Fibroblast of skin of left biceps (primary cell): ENCODE data around the gene PROSER1.
"Not testable (repeated sequence)": the region's sequence is repeated elsewhere in the genome, so short reads cannot be mapped to it uniquely, and the experiment has no call there.

ENCODE experiments used
- DNase-seq, 2 experiments: peaks; one replicate each; pipeline ENCODE4 v3.0.0-alpha.2; 2013; ENCODE audit warnings: low read depth in 2 of 2

The PROSER1 gene

DNA sequence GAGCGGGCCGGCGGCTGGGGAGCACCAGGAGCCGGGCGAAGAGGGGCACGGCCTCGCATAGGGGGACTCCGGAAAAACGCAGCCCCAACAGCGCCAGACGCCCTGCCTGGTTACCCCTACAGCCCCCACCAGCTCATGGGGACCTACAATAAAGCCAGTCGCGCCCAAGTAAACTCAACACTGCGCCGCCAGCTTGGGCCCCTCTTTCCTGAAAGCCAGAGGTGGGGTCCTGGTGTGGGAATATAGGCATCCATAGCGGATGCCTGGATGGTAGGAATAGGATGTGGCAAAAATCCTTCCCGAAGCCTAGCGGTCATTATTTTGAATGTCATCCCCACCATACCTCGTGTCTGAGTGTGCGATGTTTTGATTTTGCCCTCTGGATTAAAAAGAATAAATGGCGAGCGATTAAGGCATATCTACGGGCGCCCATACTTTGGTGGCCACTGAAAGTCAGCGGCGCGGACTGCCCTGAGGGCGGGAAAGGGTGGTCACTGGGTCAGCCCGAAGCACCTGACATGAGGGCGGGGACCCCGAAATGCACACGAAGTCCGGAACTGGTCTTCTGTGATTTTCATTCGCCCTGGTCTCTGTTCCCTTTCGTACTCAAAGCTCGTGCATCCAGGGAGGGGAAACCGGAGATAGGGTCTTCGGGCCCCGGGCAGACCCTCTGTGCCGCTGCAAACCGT, at the start of gene PROSER1, which contains the start of gene NHLRC3:
PROSER1 (minus strand) TSS at position 210 of the 689 bp plus-strand sequence. CDS start 847 bp downstream, outside the sequence.
NHLRC3 (plus strand) TSS at position 577 of the 689 bp plus-strand sequence. CDS start 184 bp downstream, outside the sequence.
- DNase-seq = peak; percentile 92 to 93

DNA sequence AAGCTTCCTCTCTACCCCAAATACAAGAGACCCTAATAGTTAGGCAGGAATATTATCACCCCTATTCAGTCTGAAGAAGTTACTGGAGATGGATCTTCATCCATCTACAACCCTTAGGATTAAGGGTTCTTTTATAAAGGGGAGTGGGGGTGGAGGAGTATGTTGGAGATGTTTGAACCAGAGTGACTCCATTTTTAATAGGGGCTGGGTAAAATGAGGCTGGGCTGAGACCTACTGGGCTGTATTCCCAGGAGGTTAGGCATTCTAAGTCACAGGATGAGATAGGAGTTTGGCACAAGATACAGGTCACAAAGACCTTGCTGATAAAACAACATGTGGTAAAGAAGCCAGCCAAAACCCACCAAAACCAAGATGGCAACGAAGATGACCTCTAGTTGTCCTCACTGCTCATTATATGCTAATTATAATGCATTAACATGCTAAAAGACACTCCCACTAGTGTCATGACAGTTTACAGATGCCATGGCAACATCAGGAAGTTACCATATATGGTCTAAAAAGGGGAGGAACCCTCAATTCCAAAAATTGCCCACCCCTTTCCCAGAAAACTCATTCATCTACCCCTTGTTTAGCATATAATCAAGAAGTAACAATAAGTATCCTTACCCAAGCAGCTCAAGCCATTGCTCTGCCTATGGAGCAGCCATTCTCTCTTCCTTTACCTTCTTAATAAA, 48.5 kb upstream of the PROSER1 start:
- DNase-seq = not testable (repeated sequence)

DNA sequence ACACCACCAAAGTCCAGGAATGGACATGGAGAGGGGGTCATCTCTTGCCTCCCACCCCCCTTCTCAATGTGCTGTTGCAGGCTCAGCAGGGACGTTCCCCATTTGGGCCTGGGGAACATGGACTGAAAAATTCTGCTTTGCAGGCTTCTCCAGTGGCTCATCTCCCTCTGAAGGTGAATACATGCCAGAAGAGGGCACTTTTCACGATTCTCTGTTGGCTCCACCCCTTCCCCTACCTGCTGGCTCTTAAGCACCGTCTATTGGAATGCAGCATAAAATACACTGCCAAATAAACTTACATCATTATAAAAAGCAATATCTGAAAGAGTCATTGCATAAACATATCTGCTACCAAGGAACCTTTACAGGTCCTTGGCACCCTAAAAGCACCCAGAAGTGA, 36.1 kb upstream of the PROSER1 start:
- DNase-seq = no peak

DNA sequence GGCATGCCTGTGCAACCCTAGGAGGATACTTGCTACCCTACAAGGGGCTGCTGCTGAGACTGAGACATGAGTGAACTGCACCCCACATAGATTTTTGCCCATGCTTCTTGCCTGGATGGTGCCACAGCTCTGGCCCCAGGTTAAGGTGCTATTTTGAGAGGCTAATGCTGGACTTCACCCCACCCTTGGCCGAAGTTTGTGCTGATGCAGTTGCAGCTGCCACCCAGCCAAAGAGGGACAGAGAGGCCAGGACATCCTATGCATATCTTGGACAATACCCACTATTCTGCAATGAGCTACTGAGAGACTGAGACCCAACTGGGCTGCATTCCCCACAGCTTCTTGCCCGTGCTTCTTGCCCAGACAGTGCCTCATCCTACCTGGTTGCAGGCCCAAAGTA, 35.0 kb upstream of the PROSER1 start:
- DNase-seq = no peak

DNA sequence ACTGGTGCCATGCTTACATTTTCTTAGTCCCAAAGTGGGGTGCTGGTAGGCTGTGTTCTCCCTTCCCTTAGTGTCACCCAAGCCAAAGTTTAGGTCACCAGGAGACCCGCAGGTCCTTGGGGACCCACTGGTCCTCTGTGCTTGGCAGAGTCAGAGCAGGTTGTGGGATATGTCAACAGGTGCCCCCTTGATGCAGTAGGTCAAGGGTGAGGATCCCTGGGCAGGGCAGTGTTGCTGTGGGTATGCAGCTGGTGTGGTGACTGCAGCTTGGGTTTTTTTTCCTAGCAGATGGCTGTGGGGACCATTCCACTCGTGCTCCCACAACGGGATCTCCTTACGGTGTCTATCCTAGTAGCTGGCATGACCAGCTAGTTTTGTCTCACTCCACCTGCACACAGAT, 24.1 kb upstream of the PROSER1 start:
- no peak for DNase-seq

DNA sequence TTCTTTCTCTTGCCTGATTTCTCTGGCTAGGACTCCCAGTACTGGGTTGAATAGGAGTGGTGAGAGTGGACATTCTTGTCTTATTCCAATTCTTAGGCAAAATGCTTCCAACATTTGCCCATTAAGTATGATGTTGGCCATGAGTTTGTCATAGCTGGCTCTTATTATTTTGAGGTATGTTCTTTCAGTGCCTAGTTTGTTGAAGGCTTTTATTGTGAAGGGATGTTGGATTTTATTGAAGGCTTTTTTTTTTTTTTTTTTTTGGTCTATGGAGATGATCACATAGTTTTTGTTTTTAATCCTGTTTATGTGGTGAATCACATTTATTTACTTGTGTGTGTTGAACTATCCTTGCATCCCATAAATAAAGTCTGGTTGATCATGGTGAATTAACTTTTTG, 20.2 kb upstream of the PROSER1 start:
- DNase-seq = no peak

DNA sequence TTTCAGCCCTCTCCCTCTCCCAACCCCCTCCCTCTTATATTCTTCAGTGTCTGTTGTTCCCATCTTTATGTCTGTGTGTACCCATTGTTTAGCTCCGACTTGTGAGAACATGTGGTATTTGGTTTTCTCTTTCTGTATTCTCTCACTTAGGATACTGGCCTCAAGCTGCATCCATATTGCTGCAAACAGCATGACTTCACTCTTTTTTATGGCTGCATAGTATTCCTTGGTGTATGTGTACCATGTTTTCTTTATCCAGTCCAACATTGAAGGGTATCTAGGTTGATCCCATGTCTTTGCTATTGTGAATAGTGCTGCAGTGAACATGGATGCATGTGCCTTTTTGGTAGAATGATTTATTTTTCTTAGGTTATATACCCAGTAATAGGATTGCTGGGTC, 18.1 kb upstream of the PROSER1 start:
- DNase-seq = no peak

DNA sequence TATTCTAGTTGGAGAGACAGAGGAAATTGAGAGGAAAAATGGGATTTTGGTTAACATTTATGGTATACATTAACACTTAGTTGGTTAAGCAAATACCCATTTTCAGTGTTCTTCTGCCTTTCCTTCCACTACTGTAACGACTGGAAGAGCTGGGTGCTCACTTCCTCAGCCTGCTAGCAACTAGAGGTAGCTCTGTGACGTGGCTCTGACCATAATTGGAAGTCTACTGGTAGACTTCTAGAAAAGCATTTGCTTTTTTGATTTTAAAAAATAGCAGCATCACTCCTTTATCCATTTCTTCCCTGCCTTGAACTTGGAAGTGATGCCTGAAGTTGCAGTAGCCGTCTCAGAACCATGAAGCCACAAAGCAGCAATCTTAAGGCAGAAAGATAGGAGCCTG, 16.2 kb upstream of the PROSER1 start:
- no peak for DNase-seq

DNA sequence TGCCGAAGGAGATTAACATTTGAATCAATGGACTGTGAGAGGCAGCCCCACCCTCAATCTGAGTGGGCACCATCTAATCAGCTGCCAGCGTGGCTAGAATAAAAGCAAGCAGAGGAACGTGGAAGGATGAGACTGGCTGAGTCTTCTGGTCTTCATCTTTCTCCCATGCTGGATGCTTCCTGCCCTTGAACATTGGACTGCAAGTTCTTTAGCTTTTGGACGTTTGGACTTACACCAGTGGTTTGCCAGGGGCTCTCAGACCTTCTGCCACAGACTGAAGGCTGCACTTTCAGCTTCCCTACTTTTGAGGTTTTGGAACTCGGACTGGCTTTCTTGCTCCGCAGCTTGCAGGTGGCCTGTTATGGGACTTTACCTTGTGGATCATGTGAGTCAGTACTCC, 15.1 kb upstream of the PROSER1 start:
- no peak for DNase-seq

DNA sequence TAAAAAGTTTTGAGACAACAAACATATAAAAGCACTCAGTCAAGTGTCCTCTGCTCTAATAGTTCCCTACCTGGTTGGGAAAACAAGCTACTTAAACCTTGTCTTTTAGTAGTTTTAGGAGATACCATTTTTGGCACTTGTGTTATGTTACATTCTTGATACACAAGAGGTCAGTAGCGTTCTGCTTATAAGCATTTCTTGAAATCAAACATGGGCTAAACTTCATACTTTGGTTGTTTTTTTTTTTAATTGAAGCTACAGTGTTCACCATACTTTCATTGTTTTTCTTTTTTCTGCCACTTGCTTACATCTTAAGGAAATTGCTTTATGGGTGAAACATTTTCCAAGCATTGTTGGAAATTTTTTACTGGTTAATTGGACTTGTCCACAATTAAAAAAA, 13.3 kb upstream of the PROSER1 start:
- DNase-seq = no peak

DNA sequence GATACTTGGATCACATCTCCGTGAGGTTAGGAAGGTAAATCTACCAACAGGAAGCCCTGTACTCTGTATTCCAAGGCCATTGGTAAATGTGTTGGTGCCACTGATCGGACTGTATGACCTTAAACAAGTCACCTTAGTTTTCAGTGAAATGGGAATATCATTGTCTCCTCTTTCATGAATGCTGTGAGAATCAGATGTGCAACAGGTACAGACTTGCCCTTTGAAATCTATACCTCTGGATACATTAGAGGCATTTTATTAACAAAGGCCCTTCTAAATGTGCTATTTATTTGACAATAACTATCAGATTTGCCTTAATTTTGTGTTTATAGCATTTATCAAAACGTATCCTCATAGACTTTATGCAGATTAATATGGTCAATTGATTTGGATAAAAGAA, 11.4 kb upstream of the PROSER1 start:
- no peak for DNase-seq

DNA sequence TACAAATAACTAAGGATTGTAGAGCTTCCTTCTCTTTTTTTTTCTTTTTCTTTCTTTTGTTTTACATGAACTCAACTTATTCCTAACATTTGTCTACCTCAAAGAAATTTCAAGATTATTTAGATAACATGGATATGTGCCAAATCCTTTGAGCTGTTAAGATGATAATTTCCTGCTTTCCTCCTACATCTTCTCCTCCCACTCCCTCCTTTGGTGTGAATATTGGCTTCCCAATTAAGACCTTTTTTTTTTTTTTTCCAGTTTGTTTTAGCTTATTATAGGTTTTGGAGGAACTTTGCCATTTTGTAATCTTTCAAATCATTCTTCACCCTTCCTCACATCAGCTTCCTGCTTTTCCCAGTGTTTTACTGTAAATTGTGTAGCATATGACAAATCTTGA, 10.9 kb upstream of the PROSER1 start:
- no peak for DNase-seq

DNA sequence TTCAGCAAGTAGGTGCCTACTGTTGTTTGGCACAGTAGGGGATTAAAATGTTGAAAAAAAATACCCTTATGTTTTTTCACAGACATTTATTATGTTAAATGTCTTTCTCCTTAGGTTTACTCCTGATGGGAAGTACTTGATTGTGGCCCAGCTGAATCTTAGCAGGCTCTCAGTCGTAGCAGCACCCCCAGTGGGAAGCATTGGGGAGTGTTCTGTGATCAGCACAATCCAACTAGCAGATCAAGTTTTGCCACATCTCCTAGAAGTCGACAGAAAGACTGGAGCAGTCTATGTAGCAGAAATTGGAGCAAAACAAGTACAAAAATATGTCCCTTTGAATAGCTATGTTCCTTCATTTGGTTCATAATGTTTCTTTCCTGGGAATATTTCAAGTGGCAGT, 9.7 kb upstream of the PROSER1 start:
- no peak for DNase-seq

DNA sequence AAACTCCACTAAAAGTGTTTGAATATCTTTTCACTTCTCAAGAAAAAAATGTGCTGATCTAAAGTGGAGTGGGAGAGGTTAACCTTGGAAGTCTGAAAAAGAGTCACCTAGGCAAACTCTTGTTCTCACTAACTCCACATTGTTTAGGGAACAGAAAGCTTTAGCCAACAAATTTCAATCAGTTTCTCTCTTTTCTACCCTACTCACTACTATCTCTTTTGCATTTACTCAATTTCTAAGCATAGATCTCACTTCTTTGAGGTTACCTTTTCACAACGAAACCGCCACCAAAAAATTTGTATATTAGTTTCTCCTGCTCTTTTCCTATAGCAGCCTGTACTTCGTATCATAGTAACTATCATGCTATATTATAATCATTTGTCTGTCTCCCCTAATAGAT, 6.6 kb upstream of the PROSER1 start:
- no peak for DNase-seq

DNA sequence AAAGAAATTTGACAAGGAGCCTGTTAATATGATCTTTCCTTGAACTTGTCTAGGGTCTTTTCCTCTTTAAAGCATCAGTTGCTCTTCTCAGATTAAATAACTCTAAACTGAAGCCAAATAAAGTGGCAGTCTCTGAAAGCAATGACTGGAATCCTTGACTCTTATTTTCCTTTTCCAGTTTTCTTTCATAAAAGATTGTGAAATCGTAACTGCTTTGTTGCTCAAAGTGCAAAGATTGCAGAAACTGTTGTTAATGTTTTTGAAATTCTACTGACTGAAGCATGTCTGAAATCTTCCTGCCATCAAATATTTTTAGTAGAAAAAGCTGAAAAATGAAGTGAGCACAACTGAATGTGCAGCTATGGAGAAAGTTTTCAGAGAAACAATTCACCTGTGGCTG, 2.3 kb upstream of the PROSER1 start:
- no peak for DNase-seq

DNA sequence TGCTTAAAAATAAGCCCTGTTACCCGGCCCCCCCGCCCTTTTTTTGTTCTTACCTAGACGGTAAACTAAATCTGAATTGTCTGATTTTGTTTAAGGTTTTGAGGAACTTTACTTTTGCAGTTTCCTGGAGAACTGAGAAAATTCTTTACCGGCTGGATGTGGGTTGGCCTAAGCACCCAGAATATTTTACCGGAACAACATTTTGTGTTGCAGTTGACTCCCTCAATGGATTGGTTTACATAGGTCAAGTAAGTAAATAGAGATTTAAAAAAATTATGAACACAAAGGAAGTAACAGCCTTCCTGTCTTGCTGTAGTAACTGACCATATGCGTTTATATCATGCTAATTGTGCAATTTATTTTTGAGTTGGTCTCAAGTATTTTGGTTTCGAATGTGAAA, 1.2 kb upstream of the PROSER1 start:
- DNase-seq = no peak

DNA sequence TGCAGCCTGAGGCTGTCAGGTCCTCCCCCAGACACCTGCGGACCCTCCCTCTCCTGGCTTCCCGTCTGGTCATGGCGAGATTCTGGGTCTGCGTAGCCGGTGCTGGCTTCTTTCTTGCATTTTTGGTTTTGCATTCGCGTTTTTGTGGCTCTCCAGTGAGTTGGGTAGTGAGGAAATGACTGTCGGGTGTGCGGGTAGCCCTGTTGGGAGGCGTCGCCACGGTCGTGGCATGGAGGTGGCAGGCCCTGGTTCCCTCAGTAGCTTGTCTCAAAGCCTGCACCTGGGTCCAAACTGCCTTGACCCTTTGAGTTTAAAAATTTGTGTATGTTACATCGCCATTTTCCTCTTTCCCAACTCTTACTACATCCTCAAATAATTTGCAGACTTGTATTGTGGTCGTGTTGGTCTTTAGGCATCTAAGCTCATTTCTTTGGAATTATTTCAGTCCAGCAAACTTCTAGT, 711 bp upstream of the PROSER1 start:
- DNase-seq = no peak

DNA sequence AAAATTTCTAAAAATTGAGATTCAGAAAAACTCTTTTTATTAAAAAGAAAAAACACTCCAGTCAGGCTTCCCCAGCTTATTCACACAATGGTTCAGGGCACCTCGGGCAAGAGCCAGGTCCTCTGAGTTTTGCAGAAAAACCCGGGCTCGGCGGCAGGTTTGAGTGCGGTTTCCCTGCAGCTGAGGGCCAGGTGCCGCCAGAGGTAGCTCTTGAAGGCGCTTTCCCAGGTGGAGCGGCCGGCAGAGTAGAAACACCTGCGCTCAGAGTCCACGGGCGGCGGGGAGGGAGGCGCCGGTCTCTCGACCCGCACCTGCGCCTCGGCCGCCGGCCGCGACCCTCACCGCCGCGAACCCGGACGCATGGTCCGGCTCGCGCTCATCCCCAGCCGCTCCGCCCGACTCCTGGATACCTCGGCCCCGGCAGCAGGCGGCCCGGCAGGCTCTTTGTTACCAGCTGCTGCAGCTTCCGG, 444 bp downstream of the PROSER1 start:
- no peak for DNase-seq

DNA sequence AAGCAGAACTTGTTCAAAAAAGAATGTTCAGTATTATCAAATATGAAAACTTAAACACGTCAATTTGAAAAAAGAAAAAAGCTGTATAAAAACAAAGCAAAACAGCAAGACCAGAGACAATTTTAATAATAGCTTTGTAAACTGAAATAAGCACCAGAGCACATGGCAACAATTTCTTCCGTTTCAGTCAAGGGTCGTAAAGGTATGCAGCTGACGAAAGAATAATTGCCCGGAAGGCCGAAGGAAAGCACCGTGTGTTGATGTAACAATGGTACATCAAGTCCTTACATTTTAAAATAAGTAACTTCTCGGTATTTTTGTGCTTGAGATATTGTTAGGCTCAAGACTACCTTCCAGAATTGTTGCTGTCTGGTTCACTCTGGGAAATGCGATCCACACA, 1.7 kb downstream of the PROSER1 start:
- no peak for DNase-seq

DNA sequence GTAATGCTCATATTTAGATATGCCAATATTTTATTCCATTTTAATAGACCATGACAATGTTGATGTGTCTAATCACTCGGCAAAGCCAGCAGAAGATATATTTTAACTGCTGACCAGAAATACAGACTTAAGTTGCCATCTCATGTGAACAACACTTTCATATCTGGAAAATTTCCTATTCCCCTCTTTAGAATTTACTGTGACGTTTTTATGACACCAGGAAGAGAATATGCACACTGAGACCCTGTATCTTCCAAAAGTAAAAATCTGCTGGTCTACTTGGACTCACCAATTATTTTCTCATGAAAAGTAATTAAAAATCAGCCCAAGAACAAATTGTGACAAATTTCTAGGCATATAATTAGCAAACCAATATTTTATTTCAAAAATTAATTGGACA, 2.1 kb downstream of the PROSER1 start:
- DNase-seq = no peak

DNA sequence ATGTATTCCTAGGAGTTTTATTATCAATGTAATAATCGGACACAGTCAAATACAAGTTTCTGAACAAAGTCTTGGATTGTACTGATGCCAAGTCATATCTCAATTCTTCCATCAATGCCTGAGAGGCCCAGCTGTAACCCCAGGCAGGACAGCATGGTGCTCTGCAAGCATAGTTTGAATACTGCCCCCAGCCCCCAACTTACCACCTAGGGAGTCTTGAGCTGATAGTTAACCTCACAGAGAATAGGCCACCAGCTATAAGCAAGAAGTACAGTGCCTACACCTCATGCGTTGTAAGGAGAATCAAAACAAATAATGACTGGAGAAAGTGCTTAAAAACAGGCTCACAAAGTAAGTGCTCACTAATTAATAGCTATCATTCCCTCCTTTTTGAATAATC, 2.7 kb downstream of the PROSER1 start:
- DNase-seq = no peak

DNA sequence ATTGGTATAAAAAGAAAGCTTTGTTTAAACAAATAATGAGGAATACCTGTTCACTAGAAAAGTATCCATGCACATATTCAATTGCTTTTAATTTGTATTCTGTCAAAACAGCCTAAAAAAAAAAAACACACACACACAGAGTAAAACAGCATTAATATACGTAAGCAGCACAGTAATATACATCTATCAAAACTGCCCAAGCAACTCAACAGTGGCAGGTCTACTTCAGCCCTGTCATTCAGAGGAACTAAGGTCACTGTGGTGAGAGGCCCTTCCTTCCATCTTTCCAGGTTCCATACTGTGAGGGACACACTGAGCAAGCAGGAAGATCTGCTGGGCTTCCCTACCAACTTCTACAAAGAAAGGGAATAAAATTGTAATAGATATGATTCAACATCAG, 3.8 kb downstream of the PROSER1 start:
- no peak for DNase-seq

DNA sequence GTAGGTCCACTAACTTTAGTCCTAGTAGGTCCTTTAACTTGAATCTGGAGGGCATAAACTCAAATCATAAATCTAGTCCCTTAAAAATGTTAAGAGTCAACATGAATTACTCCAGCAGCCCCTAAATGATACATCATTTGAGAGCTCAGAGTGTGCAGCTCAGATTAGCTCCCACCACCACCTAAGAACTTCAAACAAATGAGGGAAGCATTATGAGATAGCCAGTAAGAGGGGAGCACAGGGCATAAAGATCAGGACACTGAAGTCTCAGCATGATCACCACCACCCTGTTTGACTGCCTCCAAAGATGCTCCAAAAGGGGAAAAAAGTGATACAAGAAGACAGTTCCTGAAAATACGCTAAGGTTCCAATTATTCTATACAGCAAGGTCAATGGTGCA, 5.7 kb downstream of the PROSER1 start:
- no peak for DNase-seq
